ENCODE data around the gene CELF1. TPM values are rescaled to one million over a fixed set of nuclear protein-coding genes. Genes with fewer than 3 reads are reported as not detected.
A peak's percentile ranks its signal among the peaks of the same experiment; 100 is the strongest.

CELF1 gene
- total and polyA plus RNA-seq, 11 donors, result 27.3 to 111 (median 85.5) TPM

- Histone ChIP-seq H3K36me3 (peaks cover 0 to 23% (median 0%) of the 10 kb centered on the region in 9 donors), H3K9me3 (no peaks in the 10 kb centered on the region), H3K4me1 (peaks cover 4 to 73% (median 52%) of the 10 kb centered on the region in 12 donors), H3K27ac (no peak overlapping the region), H3K27me3 (no peaks in the 10 kb centered on the region), H3K4me3 (no peak overlapping the region)
- TF ChIP-seq POLR2A (IDR thresholded peaks at IDR 0.05) (no peak), CTCF (IDR thresholded peaks at IDR 0.05) (no peak)
- DNase-seq (no peak), ATAC-seq (no peak)
- intact Hi-C loops (cut with DNase I), result loop anchor here in 2 of 10 donors (5.0 to 10.0 kb wide), 2 partner anchors 50 to 52 kb away; partner anchors contain the start of gene CELF1 (in 2 of the 2)
- 73 to 85% (median 79%) methylated on average over 3 of the region's 3 CpGs for WGBS, 4 donors
Measured at GRCh38 chr11:47502767-47503166, 50.2 kb downstream of the CELF1 start.

GRCh38 chr11:47501101-47501500 lies 51.8 kb downstream of the CELF1 start:
- peak overlapping the region in 1 of 12 donors; percentile 84 for H3K27ac ChIP-seq
- intact Hi-C loops (cut with DNase I), result loop anchor here in 2 of 10 donors (5.0 to 10.0 kb wide), 2 partner anchors 51 to 54 kb away; partner anchors contain the start of gene CELF1 (in 2 of the 2)
- H3K4me3 ChIP-seq, result no peak overlapping the region
- no peak for TF ChIP-seq CTCF (IDR thresholded peaks at IDR 0.05)
- no peak for TF ChIP-seq POLR2A (IDR thresholded peaks at IDR 0.05)
- ATAC-seq, result peak in 1 of 4 donors; percentile 17
- DNase-seq, result no peak
- H3K4me1 ChIP-seq, result peaks cover 3 to 73% (median 49%) of the 10 kb centered on the region in 12 donors
- WGBS, 4 donors, result 80 to 88% (median 83%) methylated on average over 5 of the region's 5 CpGs
- H3K36me3 ChIP-seq, result peaks cover 0 to 23% (median 0%) of the 10 kb centered on the region in 9 donors
- H3K9me3 ChIP-seq, result no peaks in the 10 kb centered on the region
- H3K27me3 ChIP-seq, result no peaks in the 10 kb centered on the region

GRCh38 chr11:47500121-47500520 lies 52.8 kb downstream of the CELF1 start:
- peaks cover 4 to 79% (median 55%) of the 10 kb centered on the region in 12 donors for H3K4me1 ChIP-seq
- no peaks in the 10 kb centered on the region for H3K9me3 ChIP-seq
- DNase-seq, result no peak
- intact Hi-C loops (cut with DNase I), result loop anchor here in 2 of 10 donors (5.0 to 10.0 kb wide), 2 partner anchors 52 to 55 kb away; partner anchors contain the start of gene CELF1 (in 2 of the 2)
- no peak overlapping the region for H3K4me3 ChIP-seq
- H3K36me3 ChIP-seq, result peaks cover 0 to 23% (median 0%) of the 10 kb centered on the region in 9 donors
- ATAC-seq, result no peak
- TF ChIP-seq POLR2A (IDR thresholded peaks at IDR 0.05) (no peak), CTCF (IDR thresholded peaks at IDR 0.05) (no peak)
- H3K27ac ChIP-seq, result peak overlapping the region in 3 of 12 donors; percentile 9 to 84 (median 28)
- H3K27me3 ChIP-seq, result no peaks in the 10 kb centered on the region

GRCh38 chr11:47499614-47500013 lies 53.3 kb downstream of the CELF1 start:
- H3K4me3 ChIP-seq, result peak overlapping the region in 2 of 12 donors; percentile 1 to 25
- 85 to 91% (median 87%) methylated on average over 3 of the region's 3 CpGs for WGBS, 4 donors
- TF ChIP-seq CTCF (IDR thresholded peaks at IDR 0.05), result no peak
- no peak for TF ChIP-seq POLR2A (IDR thresholded peaks at IDR 0.05)
- H3K36me3 ChIP-seq, result peaks cover 0 to 28% (median 3%) of the 10 kb centered on the region in 9 donors
- H3K27ac ChIP-seq, result peak overlapping the region in 3 of 12 donors; percentile 9 to 84 (median 28)
- H3K27me3 ChIP-seq, result no peaks in the 10 kb centered on the region
- intact Hi-C loops (cut with DNase I), result loop anchor here in 5 of 10 donors (5.0 to 10.0 kb wide), 4 partner anchors 43 to 55 kb away; partner anchors contain the start of gene CELF1 (in 4 of the 5)
- H3K4me1 ChIP-seq, result peaks cover 4 to 83% (median 57%) of the 10 kb centered on the region in 12 donors
- H3K9me3 ChIP-seq, result no peaks in the 10 kb centered on the region
- DNase-seq (peak in 2 of 5 donors; percentile 37 to 56), ATAC-seq (peak in 3 of 4 donors; percentile 40 to 67 (median 66))
